GM12878 (cell line): ENCODE results near the gene CHD6. TPM values are rescaled to one million over a fixed set of nuclear protein-coding genes. Genes with fewer than 3 reads are reported as not detected.

Experiments
- STAT1 ChIP-seq: fragments of 450-650 bp; conservative IDR thresholded peaks from 2 replicates; pipeline ENCODE4 v1.6.1; 2014; ENCODE audit warnings: antibody characterized with exemption, mild to moderate bottlenecking
- TAF1 ChIP-seq: IDR thresholded peaks from 2 replicates; pipeline ENCODE4 v1.6.1; 2011; ENCODE audit warnings: mild to moderate bottlenecking, low read depth, low read length, borderline replicate concordance
- polyA plus RNA-seq, 11 experiments: library from polyadenylated mRNA; depleted of rRNA in 4 of 11; unstranded in 6 of 11; stranded (reverse) in 5 of 11; fragments of >200 nt; fragmentation: Nextera tagmentation in 4 of 11; fragmentation: Illumina TruSeq in 1 of 11; extraction: Ambion mirVana in 4 of 11; extraction: Trizol in 1 of 11; gene quantifications; 1 replicate in 1 of 11; 2 replicates in 10 of 11; pipeline versions ENCODE4 v1.2.1 to v1.2.3, GENCODE V29; 2011 to 2016; ENCODE audit warnings: inconsistent platforms in 2 of 11, missing spikeins in 2 of 11, low read depth in 1 of 11
- total RNA-seq, 4 experiments: library from RNA; depleted of rRNA in 3 of 4; stranded (reverse); fragments of >200 nt in 3 of 4; fragmentation: Illumina TruSeq in 1 of 4; extraction: Trizol in 1 of 4; gene quantifications; 2 replicates each; pipeline versions ENCODE4 v1.2.1 to v1.2.3, GENCODE V29; 2013 to 2021
- TF ChIP-seq, protein P1 (sequence below): fragments of 450-650 bp; formaldehyde crosslinking; IDR thresholded peaks from 2 replicates; pipeline ENCODE4 v1.4.0; 2020; ENCODE audit warnings: mild to moderate bottlenecking, moderate library complexity
- TF ChIP-seq, protein P2 (sequence below): fragments of 450-650 bp; IDR thresholded peaks from 2 replicates; pipeline ENCODE4 v1.6.1; 2017; ENCODE audit warnings: borderline replicate concordance
- TF ChIP-seq, protein P3 (sequence below), 3 experiments: IDR thresholded peaks in 2 of 3; conservative IDR thresholded peaks in 1 of 3; 2 replicates each; pipeline ENCODE4 v1.5.1; 2011; ENCODE audit warnings: low read depth in 3 of 3, low read length in 3 of 3, mild to moderate bottlenecking in 3 of 3, control low read depth in 2 of 3, moderate library complexity in 2 of 3, inconsistent platforms in 1 of 3, mixed read lengths in 1 of 3; ENCODE audit not compliant: control insufficient read depth in 2 of 3, insufficient read depth in 1 of 3; ENCODE audit errors: extremely low read depth in 1 of 3

Gene CHD6
- total and polyA plus RNA-seq, 10 of the 15 experiments (the other 5 are each of a cell fraction or from before 2014, with no cell fraction given): 4.3 to 25.5 (median 17.1) TPM

DNA sequence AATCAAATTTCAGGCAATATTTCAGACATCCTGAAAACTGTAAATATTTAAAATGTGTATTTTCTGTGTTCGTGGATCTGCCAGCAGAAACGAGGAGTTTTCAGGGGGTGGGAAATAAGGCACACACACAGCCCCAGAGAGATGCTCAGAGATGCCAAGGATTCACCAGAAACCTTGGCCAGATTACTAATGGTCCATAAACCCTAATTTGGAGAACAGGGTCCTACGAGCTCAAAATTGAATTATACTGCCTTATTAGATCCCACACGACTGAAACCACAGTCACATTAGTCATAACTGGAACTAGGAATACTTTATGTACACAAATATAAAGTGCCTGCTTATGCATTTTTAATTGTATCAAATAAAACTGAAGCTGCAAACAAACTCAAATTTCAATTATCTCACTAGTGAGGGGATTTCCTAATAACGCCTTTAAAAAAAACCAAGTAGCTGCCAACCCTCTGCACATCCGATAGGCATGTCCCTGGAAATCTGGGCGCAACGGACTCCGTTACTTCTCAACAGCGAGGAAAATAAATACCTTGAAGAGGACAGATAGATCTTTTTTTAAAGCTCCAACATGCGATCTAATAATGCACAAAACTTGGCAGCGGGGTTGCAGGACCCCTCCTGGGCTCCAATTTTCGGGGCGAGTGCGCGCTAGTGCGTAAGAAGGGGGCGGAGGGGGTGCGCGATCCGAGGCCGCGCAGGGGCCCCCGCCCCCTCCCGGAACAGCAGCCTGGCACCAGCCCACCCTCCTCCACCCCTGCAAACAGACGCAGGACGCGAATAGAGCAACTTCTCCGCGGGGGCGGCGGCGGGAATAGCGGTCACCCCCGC, 897 bp downstream of the CHD6 start (continued):
- TF ChIP-seq, protein P1, sequence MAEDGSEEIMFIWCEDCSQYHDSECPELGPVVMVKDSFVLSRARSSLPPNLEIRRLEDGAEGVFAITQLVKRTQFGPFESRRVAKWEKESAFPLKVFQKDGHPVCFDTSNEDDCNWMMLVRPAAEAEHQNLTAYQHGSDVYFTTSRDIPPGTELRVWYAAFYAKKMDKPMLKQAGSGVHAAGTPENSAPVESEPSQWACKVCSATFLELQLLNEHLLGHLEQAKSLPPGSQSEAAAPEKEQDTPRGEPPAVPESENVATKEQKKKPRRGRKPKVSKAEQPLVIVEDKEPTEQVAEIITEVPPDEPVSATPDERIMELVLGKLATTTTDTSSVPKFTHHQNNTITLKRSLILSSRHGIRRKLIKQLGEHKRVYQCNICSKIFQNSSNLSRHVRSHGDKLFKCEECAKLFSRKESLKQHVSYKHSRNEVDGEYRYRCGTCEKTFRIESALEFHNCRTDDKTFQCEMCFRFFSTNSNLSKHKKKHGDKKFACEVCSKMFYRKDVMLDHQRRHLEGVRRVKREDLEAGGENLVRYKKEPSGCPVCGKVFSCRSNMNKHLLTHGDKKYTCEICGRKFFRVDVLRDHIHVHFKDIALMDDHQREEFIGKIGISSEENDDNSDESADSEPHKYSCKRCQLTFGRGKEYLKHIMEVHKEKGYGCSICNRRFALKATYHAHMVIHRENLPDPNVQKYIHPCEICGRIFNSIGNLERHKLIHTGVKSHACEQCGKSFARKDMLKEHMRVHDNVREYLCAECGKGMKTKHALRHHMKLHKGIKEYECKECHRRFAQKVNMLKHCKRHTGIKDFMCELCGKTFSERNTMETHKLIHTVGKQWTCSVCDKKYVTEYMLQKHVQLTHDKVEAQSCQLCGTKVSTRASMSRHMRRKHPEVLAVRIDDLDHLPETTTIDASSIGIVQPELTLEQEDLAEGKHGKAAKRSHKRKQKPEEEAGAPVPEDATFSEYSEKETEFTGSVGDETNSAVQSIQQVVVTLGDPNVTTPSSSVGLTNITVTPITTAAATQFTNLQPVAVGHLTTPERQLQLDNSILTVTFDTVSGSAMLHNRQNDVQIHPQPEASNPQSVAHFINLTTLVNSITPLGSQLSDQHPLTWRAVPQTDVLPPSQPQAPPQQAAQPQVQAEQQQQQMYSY (CRISPR knock-in tag): no peak
- TF ChIP-seq, protein P2, sequence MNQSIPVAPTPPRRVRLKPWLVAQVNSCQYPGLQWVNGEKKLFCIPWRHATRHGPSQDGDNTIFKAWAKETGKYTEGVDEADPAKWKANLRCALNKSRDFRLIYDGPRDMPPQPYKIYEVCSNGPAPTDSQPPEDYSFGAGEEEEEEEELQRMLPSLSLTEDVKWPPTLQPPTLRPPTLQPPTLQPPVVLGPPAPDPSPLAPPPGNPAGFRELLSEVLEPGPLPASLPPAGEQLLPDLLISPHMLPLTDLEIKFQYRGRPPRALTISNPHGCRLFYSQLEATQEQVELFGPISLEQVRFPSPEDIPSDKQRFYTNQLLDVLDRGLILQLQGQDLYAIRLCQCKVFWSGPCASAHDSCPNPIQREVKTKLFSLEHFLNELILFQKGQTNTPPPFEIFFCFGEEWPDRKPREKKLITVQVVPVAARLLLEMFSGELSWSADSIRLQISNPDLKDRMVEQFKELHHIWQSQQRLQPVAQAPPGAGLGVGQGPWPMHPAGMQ: no peak
- TF ChIP-seq, protein P3, sequence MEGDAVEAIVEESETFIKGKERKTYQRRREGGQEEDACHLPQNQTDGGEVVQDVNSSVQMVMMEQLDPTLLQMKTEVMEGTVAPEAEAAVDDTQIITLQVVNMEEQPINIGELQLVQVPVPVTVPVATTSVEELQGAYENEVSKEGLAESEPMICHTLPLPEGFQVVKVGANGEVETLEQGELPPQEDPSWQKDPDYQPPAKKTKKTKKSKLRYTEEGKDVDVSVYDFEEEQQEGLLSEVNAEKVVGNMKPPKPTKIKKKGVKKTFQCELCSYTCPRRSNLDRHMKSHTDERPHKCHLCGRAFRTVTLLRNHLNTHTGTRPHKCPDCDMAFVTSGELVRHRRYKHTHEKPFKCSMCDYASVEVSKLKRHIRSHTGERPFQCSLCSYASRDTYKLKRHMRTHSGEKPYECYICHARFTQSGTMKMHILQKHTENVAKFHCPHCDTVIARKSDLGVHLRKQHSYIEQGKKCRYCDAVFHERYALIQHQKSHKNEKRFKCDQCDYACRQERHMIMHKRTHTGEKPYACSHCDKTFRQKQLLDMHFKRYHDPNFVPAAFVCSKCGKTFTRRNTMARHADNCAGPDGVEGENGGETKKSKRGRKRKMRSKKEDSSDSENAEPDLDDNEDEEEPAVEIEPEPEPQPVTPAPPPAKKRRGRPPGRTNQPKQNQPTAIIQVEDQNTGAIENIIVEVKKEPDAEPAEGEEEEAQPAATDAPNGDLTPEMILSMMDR (IDR thresholded peaks at IDR 0.05 in 2 of 3, conservative IDR thresholded peaks at IDR 0.05 in 1 of 3; ENCODE audit: control insufficient read depth in 2 of 3, extremely low read depth in 1 of 3, insufficient read depth in 1 of 3, low read depth in 3 of 3, low read length in 3 of 3): no peak
- TF ChIP-seq TAF1 (no peak), STAT1 (no peak)
